HG03378 (cell line): ENCODE measurements around the gene ATP1B2.
"Not testable (repeated sequence)": the region's sequence is repeated elsewhere in the genome, so short reads cannot be mapped to it uniquely, and the experiment has no call there.

Source experiments
- ATAC-seq: cut with Tn5 transposase; IDR thresholded peaks from one replicate; pipeline ENCODE4 v1.9.1; 2021; ENCODE audit warnings: mild to moderate bottlenecking, moderate library complexity; ENCODE audit not compliant: unreplicated experiment

The ATP1B2 gene

GRCh38 chr17:7633093-7633492, 17.6 kb upstream of the ATP1B2 start:
- no peak for ATAC-seq

GRCh38 chr17:7634384-7634783, 16.3 kb upstream of the ATP1B2 start:
- no peak for ATAC-seq

- no peak for ATAC-seq
These were observed 14.6 kb upstream of the ATP1B2 start for GRCh38 chr17:7636163-7636562.

- ATAC-seq: no peak
These were observed 9.9 kb upstream of the ATP1B2 start for GRCh38 chr17:7640783-7641182.

GRCh38 chr17:7641635-7642034, 9.1 kb upstream of the ATP1B2 start:
- not testable (repeated sequence) for ATAC-seq

- ATAC-seq: no peak
These were observed 6.0 kb upstream of the ATP1B2 start for GRCh38 chr17:7644775-7645174.

GRCh38 chr17:7646457-7646856, 4.3 kb upstream of the ATP1B2 start:
- ATAC-seq: no peak

GRCh38 chr17:7647018-7647417, 3.7 kb upstream of the ATP1B2 start:
- no peak for ATAC-seq

GRCh38 chr17:7651097-7651664, 455 bp downstream of the ATP1B2 start:
- no peak for ATAC-seq

GRCh38 chr17:7651665-7652387, 1.1 kb downstream of the ATP1B2 start:
- ATAC-seq: no peak

GRCh38 chr17:7652388-7653356, 1.9 kb downstream of the ATP1B2 start:
- no peak for ATAC-seq

- no peak for ATAC-seq
These were observed 4.3 kb downstream of the ATP1B2 start for GRCh38 chr17:7654832-7655540.

GRCh38 chr17:7655541-7655840, 4.8 kb downstream of the ATP1B2 start:
- no peak for ATAC-seq

GRCh38 chr17:7656958-7657609, 6.4 kb downstream of the ATP1B2 start:
- no peak for ATAC-seq

- no peak for ATAC-seq
These were observed 17.1 kb downstream of the ATP1B2 start for GRCh38 chr17:7667656-7668406.

GRCh38 chr17:7668482-7668881, 17.8 kb downstream of the ATP1B2 start:
- ATAC-seq: no peak

GRCh38 chr17:7673239-7673638, 22.5 kb downstream of the ATP1B2 start:
- no peak for ATAC-seq

- ATAC-seq: no peak
These were observed 24.2 kb downstream of the ATP1B2 start for GRCh38 chr17:7674934-7675333.

GRCh38 chr17:7676533-7676932, 25.8 kb downstream of the ATP1B2 start:
- ATAC-seq: no peak
